CD4-positive, alpha-beta memory T cell (primary cell): ENCODE results near the gene ZBTB24. TPM values are rescaled to one million over a fixed set of nuclear protein-coding genes. Genes with fewer than 3 reads are reported as not detected.

Experiments
- CTCF ChIA-PET: fragments of 350-600 bp; sonication (Branson Sonifier 250); formaldehyde crosslinking; loops from one replicate; lab custom pipeline; 2021; ENCODE audit warnings: inconsistent platforms; ENCODE audit not compliant: partially characterized antibody; lab: Charles Lee
- POLR2A ChIA-PET: fragments of 350-600 bp; sonication (Branson Sonifier 250); formaldehyde crosslinking; loops from one replicate; lab custom pipeline; 2021; ENCODE audit not compliant: partially characterized antibody; lab: Charles Lee
- DNase-seq, 5 donors: peaks; one replicate each; pipeline versions ENCODE4 v3.0.0 to v3.0.0-alpha.2; 2020 to 2022; ENCODE audit warnings: mixed read lengths in 1 of 5
- H3K27ac ChIP-seq: one replicate; pipeline ENCODE4 v1.7.0; 2013; ENCODE audit warnings: low read depth, low read length
- H3K27me3 ChIP-seq: 2 replicates; pipeline ENCODE4 v1.7.0; 2013; ENCODE audit warnings: mild to moderate bottlenecking, low read length, moderate library complexity; ENCODE audit not compliant: insufficient read depth
- H3K36me3 ChIP-seq: 2 replicates; pipeline ENCODE4 v1.7.0; 2013; ENCODE audit warnings: mild to moderate bottlenecking, low read length, moderate library complexity; ENCODE audit not compliant: insufficient read depth
- H3K4me1 ChIP-seq: 2 replicates; pipeline ENCODE4 v1.7.0; 2013; ENCODE audit warnings: mild to moderate bottlenecking, low read length, moderate library complexity; ENCODE audit not compliant: insufficient read depth
- H3K4me3 ChIP-seq, 2 donors: one replicate each; pipeline ENCODE4 v1.7.0; 2013; ENCODE audit warnings: low read length in 2 of 2, mild to moderate bottlenecking in 1 of 2
- H3K9me3 ChIP-seq, 2 donors: one replicate each; pipeline ENCODE4 v1.7.0; 2013; ENCODE audit warnings: low read length in 2 of 2, control low read depth in 1 of 2; ENCODE audit not compliant: control insufficient read depth in 1 of 2
- H3K27ac Mint-ChIP-seq, 7 donors: one replicate each; pipeline ENCODE4 v1.8.0; 2020 to 2021; ENCODE audit warnings: mixed read lengths in 7 of 7, mild to moderate bottlenecking in 6 of 7, inconsistent platforms in 3 of 7, moderate library complexity in 3 of 7
- H3K27me3 Mint-ChIP-seq, 2 donors: one replicate each; pipeline ENCODE4 v1.8.0; 2020 to 2021; ENCODE audit warnings: mixed read lengths in 2 of 2
- H3K36me3 Mint-ChIP-seq, 2 donors: one replicate each; pipeline ENCODE4 v1.8.0; 2020 to 2021; ENCODE audit warnings: mixed read lengths in 2 of 2, inconsistent platforms in 1 of 2, mild to moderate bottlenecking in 1 of 2
- H3K4me1 Mint-ChIP-seq, 4 donors: one replicate each; pipeline ENCODE4 v1.8.0; 2020 to 2021; ENCODE audit warnings: mixed read lengths in 4 of 4, mild to moderate bottlenecking in 1 of 4
- H3K4me3 Mint-ChIP-seq, 8 donors: one replicate each; pipeline ENCODE4 v1.8.0; 2020 to 2021; ENCODE audit warnings: mixed read lengths in 8 of 8, mild to moderate bottlenecking in 7 of 8, moderate library complexity in 6 of 8, inconsistent platforms in 3 of 8
- H3K9me3 Mint-ChIP-seq, 8 donors: one replicate each; pipeline ENCODE4 v1.8.0; 2020 to 2021; ENCODE audit warnings: mixed read lengths in 8 of 8, mild to moderate bottlenecking in 5 of 8, inconsistent platforms in 3 of 8, moderate library complexity in 1 of 8
- intact Hi-C: fragments of 100-400 bp; cut with micrococcal nuclease; formaldehyde crosslinking; loops from one replicate; pipeline ENCODE4 v1.15.1; 2023
- polyA plus RNA-seq, 2 donors: library from polyadenylated mRNA; unstranded; fragments of 300-500 nt; fragmentation: Illumina TruSeq; gene quantifications; one replicate each; pipeline ENCODE4 v1.2.3, GENCODE V29; 2021
- total RNA-seq, 2 experiments: library from RNA; stranded (reverse); gene quantifications; one replicate each; pipeline ENCODE4 v1.2.3, GENCODE V29; 2021

Gene ZBTB24
- total RNA-seq = 10 to 100 TPM; 27.2 to 28.4 TPM
- 10 to 100 TPM in 1 of 2 donors, 1 to 10 TPM in 1; 8.5 to 11.5 TPM for polyA plus RNA-seq

GRCh38 chr6:109482905-109483734 lies at the start of gene ZBTB24:
Gene ZBTB24 (minus strand): TSS chr6:109483219. CDS start chr6:109482026, 1,193 bp downstream.
- ChIA-PET CTCF (interaction anchor here (0.5 to 5.5 kb wide), 16 partner anchors 8 to 297 kb away, joined by 3 to 29 read pairs (median 4); partner anchors contain the start of genes CD164, PPIL6 and SMPD2), POLR2A (interaction anchor here (0.9 to 9.3 kb wide), 12 partner anchors 8 to 1332 kb away, joined by 3 to 132 read pairs (median 6); partner anchors contain the start of genes AK9, CD164, CDK19 and FIG4)
- Histone ChIP-seq H3K9me3 (no peaks in the 10 kb centered on the region), H3K27me3 (no peaks in the 10 kb centered on the region), H3K4me3 (peak within 1 kb of the TSS; percentile 76 to 77), H3K36me3 (peaks cover 5% of the 10 kb centered on the region), H3K27ac (peak within 1 kb of the TSS; percentile 69), H3K4me1 (peaks cover 46% of the 10 kb centered on the region)
- Mint-ChIP-seq H3K27me3 (no peaks in the 10 kb centered on the region), H3K4me1 (peaks cover 41 to 54% (median 47%) of the 10 kb centered on the region in 4 donors), H3K27ac (peak within 1 kb of the TSS; percentile 89 to 97 (median 95)), H3K36me3 (peaks cover 31 to 36% of the 10 kb centered on the region in 2 donors), H3K9me3 (peaks cover 0 to 1% (median 0%) of the 10 kb centered on the region in 8 donors), H3K4me3 (peak within 1 kb of the TSS; percentile 84 to 97 (median 96))
- intact Hi-C loops = loop anchor here (1.0 to 10.0 kb wide), 13 partner anchors 14 to 1526 kb away; partner anchors contain the start of genes AK9, CD164, CDC40 and CEP57L1
- peak; percentile 90 to 93 (median 91) for DNase-seq

GRCh38 chr6:109531446-109531845 lies 48.4 kb upstream of the ZBTB24 start:
- ChIA-PET POLR2A (interaction anchor here (0.5 kb wide), 1 partner anchor 228 kb away, joined by 4 read pairs; no protein-coding TSS in a partner anchor), CTCF (interaction anchor here (2.2 kb wide), 1 partner anchor 509 kb away, joined by 14 read pairs; no protein-coding TSS in a partner anchor)
- peak overlapping the region in 1 of 7 donors; percentile 70 for H3K27ac Mint-ChIP-seq
- H3K4me3 ChIP-seq = no peak overlapping the region
- peaks cover 0 to 3% (median 0%) of the 10 kb centered on the region in 4 donors for H3K4me1 Mint-ChIP-seq
- H3K4me1 ChIP-seq = no peaks in the 10 kb centered on the region
- no peak for DNase-seq
- no peaks in the 10 kb centered on the region for H3K36me3 ChIP-seq
- H3K36me3 Mint-ChIP-seq = peaks cover 1 to 5% of the 10 kb centered on the region in 2 donors
- intact Hi-C loops = no loop called here
- H3K9me3 Mint-ChIP-seq = peaks cover 0 to 4% (median 0%) of the 10 kb centered on the region in 8 donors
- no peaks in the 10 kb centered on the region for H3K27me3 Mint-ChIP-seq
- H3K27me3 ChIP-seq = no peaks in the 10 kb centered on the region
- no peaks in the 10 kb centered on the region for H3K9me3 ChIP-seq
- no peak overlapping the region for H3K4me3 Mint-ChIP-seq
- no peak overlapping the region for H3K27ac ChIP-seq

- peaks cover 0 to 3% (median 0%) of the 10 kb centered on the region in 4 donors for H3K4me1 Mint-ChIP-seq
- intact Hi-C loops = loop anchor here (1.0 to 10.0 kb wide), 3 partner anchors 167 to 863 kb away; partner anchors contain the start of genes AK9 and FIG4
- DNase-seq = no peak
- no peak overlapping the region for H3K4me3 Mint-ChIP-seq
- H3K9me3 Mint-ChIP-seq = peaks cover 0 to 10% (median 6%) of the 10 kb centered on the region in 8 donors
- Histone ChIP-seq H3K4me3 (no peak overlapping the region), H3K4me1 (no peaks in the 10 kb centered on the region), H3K27ac (no peak overlapping the region), H3K36me3 (no peaks in the 10 kb centered on the region), H3K9me3 (no peaks in the 10 kb centered on the region), H3K27me3 (no peaks in the 10 kb centered on the region)
- CTCF ChIA-PET = interaction anchor here (0.9 to 6.6 kb wide), 8 partner anchors 13 to 864 kb away, joined by 3 to 90 read pairs (median 3); partner anchors contain the start of genes CD164 and MICAL1
- POLR2A ChIA-PET = no interaction called here
- no peak overlapping the region for H3K27ac Mint-ChIP-seq
- H3K27me3 Mint-ChIP-seq = peaks cover 0 to 3% of the 10 kb centered on the region in 2 donors
- H3K36me3 Mint-ChIP-seq = peaks cover 2 to 11% of the 10 kb centered on the region in 2 donors
These were observed 45.0 kb upstream of the ZBTB24 start for GRCh38 chr6:109527989-109528388.

GRCh38 chr6:109526905-109527628 lies 44.0 kb upstream of the ZBTB24 start:
- H3K4me3 ChIP-seq = no peak overlapping the region
- no peaks in the 10 kb centered on the region for H3K27me3 ChIP-seq
- Mint-ChIP-seq H3K9me3 (peaks cover 0 to 10% (median 6%) of the 10 kb centered on the region in 8 donors), H3K27ac (peak overlapping the region in 2 of 7 donors; percentile 2 to 52), H3K4me1 (peaks cover 0 to 3% (median 0%) of the 10 kb centered on the region in 4 donors), H3K27me3 (peaks cover 0 to 3% of the 10 kb centered on the region in 2 donors), H3K36me3 (peaks cover 2 to 11% of the 10 kb centered on the region in 2 donors), H3K4me3 (no peak overlapping the region)
- ChIA-PET POLR2A (no interaction called here), CTCF (interaction anchor here (0.7 to 6.6 kb wide), 9 partner anchors 71 to 864 kb away, joined by 3 to 90 read pairs (median 3); partner anchors contain the start of genes CD164 and MICAL1)
- no peak overlapping the region for H3K27ac ChIP-seq
- H3K9me3 ChIP-seq = no peaks in the 10 kb centered on the region
- intact Hi-C loops = loop anchor here (1.0 to 10.0 kb wide), 3 partner anchors 168 to 864 kb away; partner anchors contain the start of genes AK9 and FIG4
- no peaks in the 10 kb centered on the region for H3K4me1 ChIP-seq
- H3K36me3 ChIP-seq = no peaks in the 10 kb centered on the region
- peak; percentile 48 to 64 (median 52) for DNase-seq

GRCh38 chr6:109524129-109524528 lies 41.1 kb upstream of the ZBTB24 start:
- intact Hi-C loops = loop anchor here (10.0 kb wide), 1 partner anchor 171 kb away; the partner anchor contains the start of genes AK9 and FIG4

GRCh38 chr6:109523478-109523877 lies 40.5 kb upstream of the ZBTB24 start:
- no peak overlapping the region for H3K4me3 ChIP-seq
- ChIA-PET CTCF (interaction anchor here (6.6 kb wide), 1 partner anchor 516 kb away, joined by 90 read pairs; no protein-coding TSS in a partner anchor), POLR2A (no interaction called here)
- no peaks in the 10 kb centered on the region for H3K9me3 ChIP-seq
- Mint-ChIP-seq H3K36me3 (peaks cover 2 to 11% of the 10 kb centered on the region in 2 donors), H3K4me1 (peaks cover 0 to 4% (median 0%) of the 10 kb centered on the region in 4 donors), H3K27me3 (peaks cover 0 to 4% of the 10 kb centered on the region in 2 donors), H3K4me3 (no peak overlapping the region), H3K9me3 (peaks cover 0 to 10% (median 7%) of the 10 kb centered on the region in 8 donors), H3K27ac (no peak overlapping the region)
- no peaks in the 10 kb centered on the region for H3K27me3 ChIP-seq
- no peak for DNase-seq
- H3K27ac ChIP-seq = no peak overlapping the region
- no peaks in the 10 kb centered on the region for H3K4me1 ChIP-seq
- H3K36me3 ChIP-seq = no peaks in the 10 kb centered on the region
- intact Hi-C loops = loop anchor here (10.0 kb wide), 1 partner anchor 171 kb away; the partner anchor contains the start of genes AK9 and FIG4

More at GRCh38 chr6:109524129-109524528, 41.1 kb upstream of the ZBTB24 start:
- Histone ChIP-seq H3K27me3 (no peaks in the 10 kb centered on the region), H3K4me3 (no peak overlapping the region), H3K27ac (no peak overlapping the region), H3K36me3 (no peaks in the 10 kb centered on the region), H3K9me3 (no peaks in the 10 kb centered on the region), H3K4me1 (no peaks in the 10 kb centered on the region)
- Mint-ChIP-seq H3K4me1 (peaks cover 0 to 4% (median 0%) of the 10 kb centered on the region in 4 donors), H3K36me3 (peaks cover 2 to 11% of the 10 kb centered on the region in 2 donors), H3K27ac (no peak overlapping the region), H3K4me3 (no peak overlapping the region), H3K9me3 (peaks cover 0 to 10% (median 7%) of the 10 kb centered on the region in 8 donors), H3K27me3 (peaks cover 0 to 4% of the 10 kb centered on the region in 2 donors)
- DNase-seq = no peak
- CTCF ChIA-PET = interaction anchor here (0.5 to 6.6 kb wide), 2 partner anchors 44 to 515 kb away, joined by 6 to 90 read pairs; no protein-coding TSS in a partner anchor
- POLR2A ChIA-PET = no interaction called here
